GF-D8 (cell line): ENCODE measurements around the gene RGS9.

Experiments
- DNase-seq: peaks from one replicate; lab custom pipeline; 2025; lab: John Stamatoyannopoulos, UW

The RGS9 gene

DNA sequence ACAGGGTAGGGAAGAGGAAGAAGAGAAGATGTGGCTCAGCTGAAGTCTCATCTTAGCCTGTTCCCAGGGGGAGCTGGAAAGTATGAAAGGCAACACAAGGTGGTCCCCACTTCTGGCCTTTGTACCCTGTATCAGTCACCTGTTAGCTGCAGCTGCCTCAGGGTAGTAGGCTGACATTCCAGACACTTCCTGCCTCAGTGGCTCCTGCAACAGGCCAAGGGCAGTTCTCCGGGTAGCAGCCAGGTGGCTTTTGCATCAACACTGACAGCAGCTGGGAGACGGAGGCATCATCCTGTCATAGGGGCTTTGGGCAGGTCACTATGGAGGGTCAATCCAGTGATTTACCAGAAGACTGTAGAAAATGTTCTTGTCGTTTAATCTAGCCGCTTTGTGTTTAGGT is 124.0 kb downstream of the RGS9 start:
- no peak for DNase-seq

DNA sequence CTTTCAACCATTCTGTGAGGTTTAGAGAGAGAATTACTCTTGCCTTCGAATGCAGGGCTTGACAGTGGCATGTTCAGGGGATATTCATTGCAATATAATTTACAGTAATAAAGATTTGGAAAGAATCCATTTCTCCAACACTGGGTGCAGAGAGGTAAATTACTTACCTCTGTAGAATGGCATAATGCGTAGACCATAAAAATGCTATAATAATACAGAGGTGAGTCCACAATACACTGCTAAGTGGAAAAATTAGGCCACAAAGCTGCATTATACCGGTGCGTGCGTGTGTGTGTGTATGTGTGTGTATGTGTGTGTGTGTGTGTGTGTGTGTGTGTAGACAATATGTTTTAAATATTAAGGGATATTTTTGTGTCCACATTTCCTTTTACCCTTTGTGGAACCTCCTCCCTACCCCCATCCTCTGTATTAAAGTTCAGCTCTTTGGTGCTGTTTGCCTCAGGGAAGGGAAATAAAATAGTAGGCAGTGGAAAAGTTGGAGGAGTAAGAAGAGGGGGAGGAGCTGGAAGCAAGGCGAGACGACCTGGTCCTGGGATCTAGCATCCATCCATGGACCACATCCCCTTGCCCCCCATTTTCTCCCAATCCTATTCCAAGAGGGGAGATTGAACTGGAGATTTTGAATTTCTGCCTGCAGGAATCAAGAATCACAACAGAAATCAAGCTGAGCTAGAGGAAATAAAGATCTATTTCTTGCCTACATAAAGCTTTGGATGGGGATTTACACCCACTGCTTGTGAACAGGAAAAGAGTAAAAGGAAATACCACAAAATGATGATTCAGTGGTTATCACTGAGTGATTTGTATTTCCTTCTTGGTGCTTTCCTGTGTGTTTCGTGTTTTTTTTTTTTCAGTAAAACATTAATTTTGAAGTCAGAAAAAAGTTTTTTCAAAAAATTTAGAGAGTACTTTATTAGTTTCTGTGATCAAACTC is 124.8 kb downstream of the RGS9 start:
- DNase-seq, result no peak

DNA sequence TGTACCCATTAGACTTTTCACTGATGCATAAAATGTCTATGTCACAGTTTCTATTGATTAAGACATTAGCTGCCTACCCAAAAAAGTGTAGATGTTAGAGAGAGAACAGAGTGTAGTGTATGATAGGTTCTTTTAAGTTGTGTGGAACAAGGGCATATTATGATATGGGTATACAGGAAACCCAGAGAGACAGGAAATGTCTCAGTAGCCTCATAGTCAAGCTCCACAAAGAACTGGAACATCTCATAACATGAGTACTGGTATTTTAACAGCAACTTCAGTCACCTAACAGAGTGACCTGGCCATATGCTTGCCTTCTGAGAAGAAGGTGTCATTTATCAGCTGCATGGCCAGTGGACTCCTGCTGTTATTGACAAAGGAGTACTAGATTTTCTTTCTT is 128.1 kb downstream of the RGS9 start:
- no peak for DNase-seq

DNA sequence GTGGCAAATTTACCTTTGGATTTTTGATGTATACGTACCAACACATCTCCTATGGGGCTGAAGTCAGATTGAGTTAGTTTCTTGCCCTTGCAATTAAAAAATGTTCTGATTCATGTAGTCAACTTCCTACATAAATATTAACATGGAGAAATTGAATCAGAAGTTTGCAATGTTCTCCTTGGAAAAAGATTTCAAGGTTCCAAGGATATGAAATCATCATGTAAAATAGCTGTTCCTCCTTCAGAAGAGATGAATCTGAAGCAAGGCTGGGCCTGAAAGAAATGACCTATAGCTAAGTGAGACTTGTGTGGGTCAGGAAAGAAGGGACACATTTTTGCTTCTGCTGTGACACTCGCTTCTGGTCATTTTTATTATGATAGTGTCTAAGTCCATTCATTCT is 131.7 kb downstream of the RGS9 start:
- DNase-seq, result no peak

DNA sequence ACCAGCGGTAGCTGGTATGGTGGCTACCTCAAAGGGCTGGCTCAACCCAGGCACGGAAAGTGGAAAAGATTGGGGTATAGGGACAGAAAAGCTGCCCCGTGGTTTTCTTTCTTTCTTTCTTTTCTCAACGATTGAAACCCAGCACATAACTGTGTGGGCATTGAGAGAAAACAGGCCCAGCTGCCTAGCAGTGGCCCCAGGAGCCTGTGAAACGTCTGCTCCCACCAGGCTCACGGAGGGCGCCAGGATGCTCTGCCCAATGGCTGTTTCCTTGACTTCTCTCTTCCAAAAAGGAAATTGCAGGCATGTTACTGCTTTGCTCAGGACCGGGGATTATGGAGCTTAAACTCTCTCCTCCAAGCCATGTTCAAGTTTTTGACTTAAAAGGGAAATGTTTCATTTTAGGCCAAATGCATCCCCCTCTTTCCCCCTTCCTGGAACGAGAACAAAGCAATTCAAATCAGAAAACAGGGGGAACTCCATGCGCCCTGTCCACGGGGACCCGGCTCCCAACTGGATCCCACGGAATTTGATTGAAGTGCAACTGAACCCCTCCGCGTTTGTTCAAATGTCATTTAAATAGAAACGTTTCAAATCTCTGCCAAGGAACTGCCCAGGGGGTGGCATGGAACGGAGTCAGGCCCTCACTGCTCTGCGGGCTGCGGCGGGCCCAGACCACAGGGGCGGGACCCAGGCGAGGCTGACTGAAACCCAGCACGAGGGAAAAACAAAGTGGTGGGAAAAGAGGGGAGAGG is 133.5 kb downstream of the RGS9 start:
- DNase-seq, result no peak

DNA sequence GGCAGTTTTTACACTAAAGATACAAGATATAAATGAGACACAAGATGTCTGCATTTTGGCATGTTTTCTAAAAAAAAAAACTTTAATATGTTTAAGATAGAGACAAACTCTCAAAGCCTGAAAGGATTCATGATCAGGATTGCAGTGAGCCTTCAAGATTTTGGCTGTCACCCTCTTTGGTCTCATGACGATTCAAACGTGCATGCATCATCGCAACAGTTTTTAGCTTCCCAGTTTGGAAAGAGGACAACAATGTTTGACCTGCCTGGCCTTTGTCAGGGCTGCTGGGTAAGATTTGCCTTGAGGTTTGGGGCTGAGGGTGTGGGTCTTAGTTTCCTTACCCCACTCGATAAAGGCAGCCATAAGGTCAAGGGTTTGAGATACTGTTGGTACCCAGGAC is 134.1 kb downstream of the RGS9 start:
- DNase-seq, result no peak
